Esophagus squamous epithelium (tissue), 5 donors: Measurements from ENCODE around the gene PPP2R1B. TPM values are rescaled to one million over a fixed set of nuclear protein-coding genes. Genes with fewer than 3 reads are reported as not detected.

Experiments
- DNase-seq: peaks from one replicate; lab custom pipeline; 2025; lab: John Stamatoyannopoulos, UW
- H3K27ac ChIP-seq, 4 donors: fragments of 200-600 bp; sonication (generic); one replicate each; pipeline ENCODE4 v1.5.1; 2016 to 2019; ENCODE audit warnings: mild to moderate bottlenecking in 1 of 4
- H3K27me3 ChIP-seq, 4 donors: fragments of 200-600 bp; sonication (generic); 1 replicate in 3 of 4; 2 replicates in 1 of 4; pipeline versions ENCODE4 v1.5.1 to v1.6.0; 2017 to 2021; ENCODE audit warnings: antibody characterized with exemption in 1 of 4
- H3K36me3 ChIP-seq, 3 donors: fragments of 200-600 bp; sonication (generic); one replicate each; pipeline ENCODE4 v1.5.1; 2016 to 2019
- H3K4me1 ChIP-seq, 3 donors: fragments of 200-600 bp; sonication (generic); one replicate each; pipeline ENCODE4 v1.5.1; 2017 to 2019
- H3K4me3 ChIP-seq, 4 donors: fragments of 200-600 bp; sonication (generic); 1 replicate in 3 of 4; 2 replicates in 1 of 4; pipeline ENCODE4 v1.5.1; 2016 to 2019; ENCODE audit warnings: mild to moderate bottlenecking in 2 of 4, moderate library complexity in 1 of 4
- H3K9me3 ChIP-seq, 3 donors: fragments of 200-600 bp; sonication (generic); one replicate each; pipeline ENCODE4 v1.5.1; 2016 to 2019
- CTCF ChIP-seq, 6 experiments: fragments of 450-650 bp in 4 of 6; fragments of 200-600 bp in 2 of 6; sonication (generic) in 2 of 6; IDR thresholded peaks; one replicate each; pipeline ENCODE4 v1.5.1; 2016 to 2019; ENCODE audit warnings: antibody characterized with exemption in 6 of 6, mild to moderate bottlenecking in 4 of 6, moderate library complexity in 4 of 6
- POLR2A ChIP-seq, 4 donors: fragments of 450-650 bp; IDR thresholded peaks; one replicate each; pipeline ENCODE4 v1.6.1; 2017; ENCODE audit warnings: antibody characterized with exemption in 4 of 4, mild to moderate bottlenecking in 4 of 4, moderate library complexity in 3 of 4
- WGBS, 2 donors: methylation state at CpG; one replicate each; pipeline ENCODE4 v1.1.5; 2018; 5-methylcytosine and 5-hydroxymethylcytosine counted together
- intact Hi-C: fragments of 100-400 bp; cut with DNase I; formaldehyde crosslinking; loops from one replicate; pipeline ENCODE4 v1.15.0; 2022
- total RNA-seq, 4 donors: library from RNA; depleted of rRNA; stranded (reverse); fragments of >200 nt; gene quantifications; one replicate each; pipeline ENCODE4 v1.1.0, GENCODE V29; 2016
- donor health status: DM: yes; HTN: yes; CAD: no.

Gene PPP2R1B
- total RNA-seq = 10 to 100 TPM; 17.6 to 39.7 (median 27.7) TPM

DNA sequence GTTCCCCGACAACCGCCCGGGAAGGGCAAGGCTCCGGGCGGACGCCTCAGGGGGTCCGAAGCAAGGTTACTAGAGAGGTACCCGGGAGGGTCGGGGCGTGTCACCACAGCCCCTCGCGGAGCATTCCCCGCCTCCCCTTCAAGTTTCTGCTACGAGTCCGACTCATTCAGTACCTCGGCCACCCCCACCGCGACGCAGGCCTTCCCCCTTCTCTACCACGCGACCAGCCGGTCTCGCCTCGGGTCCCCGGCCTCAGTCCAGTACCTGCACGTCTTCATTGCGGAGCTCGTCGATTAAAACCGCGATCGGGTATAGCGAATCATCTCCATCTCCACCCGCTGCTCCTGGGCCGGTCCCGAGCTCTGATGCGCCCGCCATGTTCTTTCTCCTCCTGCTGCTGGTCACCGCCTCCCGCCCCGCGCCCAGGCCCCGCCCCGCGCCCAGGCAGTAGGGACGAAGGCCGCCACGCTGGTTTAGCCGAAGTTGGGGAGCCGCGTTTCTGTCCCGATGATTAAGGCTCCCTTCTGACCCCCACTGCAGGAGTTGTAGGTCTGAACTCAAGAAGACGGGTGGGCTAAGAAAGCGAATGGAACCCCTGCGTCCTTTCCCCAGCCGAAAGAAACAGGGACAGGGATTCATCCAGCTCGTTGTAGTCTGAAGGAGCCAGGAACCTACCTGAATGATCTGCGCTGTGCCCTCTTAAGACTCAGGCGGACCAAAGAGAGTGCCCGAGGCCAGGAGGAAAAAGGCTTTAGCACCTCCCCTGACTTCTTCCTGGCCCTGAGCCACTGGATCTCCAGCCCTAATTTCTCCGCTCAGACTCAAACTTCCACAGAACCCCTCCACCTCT, at the start of gene PPP2R1B:
Gene PPP2R1B, minus strand, starts transcription at position 406 of the 850 bp plus-strand sequence. Its CDS starts 28 bp downstream, at position 378.
- peak; percentile 44 for DNase-seq
- WGBS, 2 donors = 0 to 1% methylated on average over 20 to 26 of the region's 61 CpGs
- H3K4me3 ChIP-seq = peak within 1 kb of the TSS; percentile 73 to 95 (median 82)
- intact Hi-C loops = loop anchor here (5.0 kb wide), 1 partner anchor 164 kb away; the partner anchor contains the start of gene SIK2
- H3K4me1 ChIP-seq = peaks cover 6 to 42% (median 11%) of the 10 kb centered on the region in 3 donors
- TF ChIP-seq CTCF (IDR thresholded peaks at IDR 0.05) = no peak
- peak in 2 of 4 donors; percentile 9 to 52 for TF ChIP-seq POLR2A (IDR thresholded peaks at IDR 0.05)
- H3K27ac ChIP-seq = peak within 1 kb of the TSS; percentile 79 to 95 (median 91)
- no peaks in the 10 kb centered on the region for H3K9me3 ChIP-seq
- H3K27me3 ChIP-seq = no peaks in the 10 kb centered on the region
- peaks cover 0 to 33% (median 0%) of the 10 kb centered on the region in 3 donors for H3K36me3 ChIP-seq

DNA sequence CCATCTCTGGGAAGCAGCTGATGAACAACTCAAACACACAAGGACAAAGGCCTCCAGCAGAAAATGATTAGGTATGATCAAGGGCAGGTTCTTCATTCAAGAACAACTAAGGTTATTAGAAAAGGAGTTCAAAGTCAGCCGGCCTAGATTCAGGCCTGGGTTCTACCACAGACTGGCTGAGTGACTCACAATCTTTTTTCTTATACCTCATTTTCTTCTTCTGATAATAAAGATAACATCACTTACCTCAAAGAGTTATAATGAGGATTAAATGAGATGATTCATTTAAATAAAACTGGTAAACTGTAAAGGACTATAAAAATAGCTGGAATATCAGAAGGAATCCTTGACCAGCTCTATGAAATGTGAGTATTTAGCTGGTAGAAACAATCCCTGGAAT, 49.3 kb upstream of the PPP2R1B start:
- no peak for DNase-seq
- intact Hi-C loops = no loop called here
- H3K36me3 ChIP-seq = peaks cover 0 to 30% (median 0%) of the 10 kb centered on the region in 3 donors
- 79 to 87% methylated on average over 1 of the region's 1 CpG for WGBS, 2 donors
- no peak for TF ChIP-seq CTCF (IDR thresholded peaks at IDR 0.05)
- no peak overlapping the region for H3K4me3 ChIP-seq
- H3K9me3 ChIP-seq = no peaks in the 10 kb centered on the region
- peaks cover 5 to 15% (median 7%) of the 10 kb centered on the region in 3 donors for H3K4me1 ChIP-seq
- no peaks in the 10 kb centered on the region for H3K27me3 ChIP-seq
- peak overlapping the region in 1 of 4 donors; percentile 26 for H3K27ac ChIP-seq

DNA sequence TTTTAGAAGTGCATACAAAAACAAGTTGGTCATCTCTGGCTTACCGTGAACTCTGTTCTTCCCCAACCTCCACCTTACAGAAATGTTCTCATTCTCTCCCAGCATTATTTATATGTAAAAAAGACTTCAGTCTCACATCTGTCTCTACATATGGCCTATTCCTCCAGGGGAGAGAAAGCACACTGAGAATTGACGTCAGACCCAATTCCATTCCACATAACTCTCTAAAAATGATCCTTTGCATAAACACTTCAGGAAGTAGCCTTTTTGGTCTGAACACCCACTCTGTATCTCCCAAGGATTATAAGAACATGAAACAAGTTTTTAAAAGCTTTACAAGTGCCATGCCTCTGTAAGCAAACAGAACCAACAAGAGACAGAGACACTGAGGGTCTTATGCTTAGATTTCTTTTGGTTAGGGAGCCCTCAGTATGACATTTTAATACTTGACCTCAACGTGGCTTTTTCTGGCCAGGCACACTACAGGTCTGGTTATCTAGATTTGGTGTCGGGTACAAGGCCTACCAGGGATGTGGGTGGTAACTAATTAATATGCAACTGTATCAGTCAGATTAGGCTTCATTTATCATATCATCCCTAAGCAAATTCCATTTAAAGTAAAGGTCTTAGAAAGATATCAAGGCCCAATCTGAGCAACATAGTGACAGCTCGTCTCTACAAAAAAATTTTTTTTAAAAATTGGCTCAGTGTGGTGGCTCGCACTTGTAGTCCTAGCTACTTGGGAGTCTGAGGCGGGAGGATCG, 48.5 kb upstream of the PPP2R1B start:
- no peak for TF ChIP-seq POLR2A (IDR thresholded peaks at IDR 0.05)
- no peak for TF ChIP-seq CTCF (IDR thresholded peaks at IDR 0.05)
- Histone ChIP-seq H3K27ac (peak overlapping the region in 1 of 4 donors; percentile 26), H3K36me3 (peaks cover 0 to 38% (median 0%) of the 10 kb centered on the region in 3 donors), H3K4me1 (peaks cover 0 to 7% (median 0%) of the 10 kb centered on the region in 3 donors), H3K27me3 (no peaks in the 10 kb centered on the region), H3K9me3 (no peaks in the 10 kb centered on the region), H3K4me3 (no peak overlapping the region)
- intact Hi-C loops = no loop called here
- DNase-seq = no peak
- 82 to 90% methylated on average over 8 of the region's 8 CpGs for WGBS, 2 donors

DNA sequence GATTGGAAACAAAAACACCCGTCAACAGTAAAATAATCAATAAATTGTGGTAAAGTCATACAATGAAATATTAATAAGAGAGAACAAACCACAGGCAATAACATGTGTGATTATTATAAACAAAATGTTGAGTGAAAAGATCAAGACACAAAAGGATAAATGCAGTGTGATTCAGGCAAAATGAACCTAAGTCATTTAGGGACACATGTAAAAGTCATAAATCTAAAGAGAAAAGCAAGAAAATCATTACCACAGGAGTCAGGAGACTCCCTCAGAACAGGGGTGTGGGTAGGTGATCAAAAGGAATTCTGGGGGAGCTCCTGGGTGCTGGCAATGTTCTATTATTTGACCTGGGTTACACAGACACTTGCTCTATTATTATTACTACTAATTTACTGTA, 47.9 kb upstream of the PPP2R1B start:
- DNase-seq = no peak
- TF ChIP-seq POLR2A (IDR thresholded peaks at IDR 0.05) = no peak
- H3K4me3 ChIP-seq = no peak overlapping the region
- no peak overlapping the region for H3K27ac ChIP-seq
- peaks cover 0 to 4% (median 0%) of the 10 kb centered on the region in 3 donors for H3K4me1 ChIP-seq
- intact Hi-C loops = no loop called here
- no peaks in the 10 kb centered on the region for H3K27me3 ChIP-seq
- 90 to 97% methylated on average over 1 of the region's 1 CpG for WGBS, 2 donors
- peaks cover 0 to 44% (median 2%) of the 10 kb centered on the region in 3 donors for H3K36me3 ChIP-seq
- no peaks in the 10 kb centered on the region for H3K9me3 ChIP-seq

DNA sequence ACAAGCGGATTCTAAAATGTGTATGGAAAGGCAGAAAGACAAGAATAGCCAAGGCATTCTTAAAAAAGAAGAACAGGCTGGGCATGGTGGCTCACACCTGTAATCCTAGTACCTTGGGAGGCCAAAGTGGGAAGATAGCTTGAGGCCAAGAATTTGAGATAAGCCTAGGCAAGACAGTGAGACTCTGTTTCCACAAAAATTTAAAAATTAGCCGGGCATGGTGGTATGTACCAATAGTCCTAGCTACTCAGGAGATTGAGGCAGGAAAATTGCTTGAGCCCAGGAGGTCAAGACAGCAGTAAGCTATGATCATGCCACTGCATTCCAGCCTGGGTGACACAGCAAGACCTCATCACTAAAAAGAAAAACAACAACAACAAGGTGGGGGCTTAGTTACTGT, 46.0 kb upstream of the PPP2R1B start:
- H3K36me3 ChIP-seq = peaks cover 0 to 54% (median 4%) of the 10 kb centered on the region in 3 donors
- H3K4me1 ChIP-seq = no peaks in the 10 kb centered on the region
- TF ChIP-seq CTCF (IDR thresholded peaks at IDR 0.05) = no peak
- TF ChIP-seq POLR2A (IDR thresholded peaks at IDR 0.05) = no peak
- no peaks in the 10 kb centered on the region for H3K27me3 ChIP-seq
- H3K4me3 ChIP-seq = no peak overlapping the region
- H3K27ac ChIP-seq = no peak overlapping the region
- DNase-seq = no peak
- 94 to 98% methylated on average over 2 of the region's 2 CpGs for WGBS, 2 donors
- intact Hi-C loops = no loop called here
- no peaks in the 10 kb centered on the region for H3K9me3 ChIP-seq
